Suprapubic skin (tissue), 4 donors: ENCODE data around the gene TMEM131. TPM values are rescaled to one million over a fixed set of nuclear protein-coding genes. Genes with fewer than 3 reads are reported as not detected.

ENCODE experiments used
- DNase-seq, 2 donors: peaks; one replicate each; pipeline ENCODE4 v3.0.0-alpha.2; 2019; ENCODE audit warnings: low spot score in 2 of 2
- H3K27ac ChIP-seq: fragments of 200-600 bp; sonication (generic); one replicate; pipeline ENCODE4 v1.5.1; 2019
- H3K27me3 ChIP-seq: fragments of 200-600 bp; sonication (generic); one replicate; pipeline ENCODE4 v1.5.1; 2019
- H3K36me3 ChIP-seq: fragments of 200-600 bp; sonication (generic); one replicate; pipeline ENCODE4 v1.5.1; 2019
- H3K4me1 ChIP-seq: fragments of 200-600 bp; sonication (generic); one replicate; pipeline ENCODE4 v1.5.1; 2019
- H3K4me3 ChIP-seq: fragments of 200-600 bp; sonication (generic); one replicate; pipeline ENCODE4 v1.5.1; 2019; ENCODE audit warnings: mild to moderate bottlenecking
- H3K9me3 ChIP-seq: fragments of 200-600 bp; sonication (generic); one replicate; pipeline ENCODE4 v1.5.1; 2019
- CTCF ChIP-seq, 2 donors: fragments of 200-600 bp in 1 of 2; fragments of 450-650 bp in 1 of 2; sonication (generic) in 1 of 2; IDR thresholded peaks; one replicate each; pipeline ENCODE4 v1.5.1; 2016 to 2019; ENCODE audit warnings: antibody characterized with exemption in 2 of 2, mild to moderate bottlenecking in 1 of 2, moderate library complexity in 1 of 2
- EP300 ChIP-seq: sonication (generic); formaldehyde crosslinking; IDR thresholded peaks from one replicate; pipeline ENCODE4 v1.6.1; 2017; ENCODE audit warnings: antibody characterized with exemption
- POLR2A ChIP-seq, 2 donors: fragments of 450-650 bp; IDR thresholded peaks; one replicate each; pipeline ENCODE4 v1.6.1; 2017; ENCODE audit warnings: antibody characterized with exemption in 2 of 2, mild to moderate bottlenecking in 2 of 2, moderate library complexity in 2 of 2
- POLR2AphosphoS5 ChIP-seq, 3 donors: sonication (generic); formaldehyde crosslinking; IDR thresholded peaks; one replicate each; pipeline ENCODE4 v1.6.1; 2017; ENCODE audit warnings: antibody characterized with exemption in 3 of 3
- WGBS: methylation state at CpG from one replicate; pipeline ENCODE4 v1.1.5; 2018; 5-methylcytosine and 5-hydroxymethylcytosine counted together
- total RNA-seq, 4 donors: library from RNA; depleted of rRNA; stranded (reverse); fragments of >200 nt; gene quantifications; one replicate each; pipeline ENCODE4 v1.1.0, GENCODE V29; 2016

Gene TMEM131
- total RNA-seq, 4 donors from 2014 or later = 39.7 to 117 (median 42.5) TPM

- Histone ChIP-seq H3K4me1 (no peaks in the 10 kb centered on the region), H3K36me3 (no peaks in the 10 kb centered on the region), H3K27ac (no peak overlapping the region), H3K9me3 (no peaks in the 10 kb centered on the region), H3K4me3 (no peak overlapping the region), H3K27me3 (no peaks in the 10 kb centered on the region)
- 94% methylated on average over 11 of the region's 11 CpGs for WGBS
- no peak for TF ChIP-seq CTCF (IDR thresholded peaks at IDR 0.05)
- no peak for TF ChIP-seq EP300
- TF ChIP-seq POLR2A (IDR thresholded peaks at IDR 0.05) = no peak
- TF ChIP-seq POLR2AphosphoS5 (IDR thresholded peaks at IDR 0.05) = no peak
- no peak for DNase-seq
These were observed 10.6 kb upstream of the TMEM131 start for GRCh38 chr2:98006378-98006777.

GRCh38 chr2:98004613-98005012 is 8.9 kb upstream of the TMEM131 start:
- no peak overlapping the region for H3K4me3 ChIP-seq
- H3K36me3 ChIP-seq = no peaks in the 10 kb centered on the region
- DNase-seq = no peak
- H3K27ac ChIP-seq = no peak overlapping the region
- WGBS = 93% methylated on average over 3 of the region's 3 CpGs
- no peaks in the 10 kb centered on the region for H3K27me3 ChIP-seq
- no peak for TF ChIP-seq POLR2AphosphoS5 (IDR thresholded peaks at IDR 0.05)
- no peak for TF ChIP-seq CTCF (IDR thresholded peaks at IDR 0.05)
- TF ChIP-seq POLR2A (IDR thresholded peaks at IDR 0.05) = no peak
- TF ChIP-seq EP300 = no peak
- H3K4me1 ChIP-seq = no peaks in the 10 kb centered on the region
- H3K9me3 ChIP-seq = no peaks in the 10 kb centered on the region

DNA sequence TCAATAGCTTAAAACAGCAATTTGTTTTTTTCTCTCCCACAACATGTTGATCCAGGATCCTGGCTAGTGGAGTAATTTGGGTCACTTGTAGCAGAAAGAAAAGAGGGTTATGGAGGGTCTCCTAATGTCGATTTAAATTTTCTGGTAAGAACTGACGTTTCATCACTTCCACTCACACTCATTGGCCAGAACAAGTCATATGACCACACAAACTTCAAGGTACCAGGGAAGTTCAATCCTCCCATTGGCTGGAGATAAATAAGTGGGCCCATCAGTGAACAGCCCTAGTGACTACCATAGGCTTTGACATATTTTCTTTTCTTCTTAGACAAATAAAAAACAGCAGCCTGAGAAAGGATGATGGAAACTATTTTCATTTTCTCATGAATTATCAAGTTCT is 8.3 kb upstream of the TMEM131 start:
- H3K4me3 ChIP-seq = no peak overlapping the region
- H3K9me3 ChIP-seq = no peaks in the 10 kb centered on the region
- 94% methylated on average over 2 of the region's 2 CpGs for WGBS
- no peaks in the 10 kb centered on the region for H3K4me1 ChIP-seq
- no peak for DNase-seq
- no peaks in the 10 kb centered on the region for H3K27me3 ChIP-seq
- no peaks in the 10 kb centered on the region for H3K36me3 ChIP-seq
- TF ChIP-seq POLR2A (IDR thresholded peaks at IDR 0.05) (no peak), CTCF (IDR thresholded peaks at IDR 0.05) (no peak)
- H3K27ac ChIP-seq = no peak overlapping the region

DNA sequence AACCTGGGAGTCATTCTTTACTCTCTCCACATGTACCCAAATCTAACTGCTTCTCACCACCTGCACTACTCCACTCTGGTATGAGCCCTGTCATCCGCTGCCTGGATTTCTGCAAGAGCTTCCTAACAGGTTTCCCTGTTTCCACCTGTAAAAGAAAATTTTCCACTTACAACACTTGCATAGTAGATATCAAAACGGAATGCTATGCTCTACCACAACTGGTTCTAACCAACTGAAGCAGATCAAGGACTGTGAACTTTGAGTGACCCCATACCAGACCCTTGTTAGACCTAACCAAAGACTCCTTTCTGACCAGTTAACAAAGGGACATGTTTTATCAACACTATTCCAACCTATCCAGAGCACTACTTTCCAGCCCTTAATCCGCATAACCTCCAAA is 3.8 kb upstream of the TMEM131 start:
- Histone ChIP-seq H3K27ac (no peak overlapping the region), H3K36me3 (no peaks in the 10 kb centered on the region), H3K4me3 (no peak overlapping the region), H3K27me3 (no peaks in the 10 kb centered on the region), H3K9me3 (no peaks in the 10 kb centered on the region), H3K4me1 (peaks cover 24% of the 10 kb centered on the region)
- DNase-seq = no peak
- 88% methylated on average over 3 of the region's 3 CpGs for WGBS
- no peak for TF ChIP-seq EP300
- TF ChIP-seq POLR2A (IDR thresholded peaks at IDR 0.05) = no peak
- no peak for TF ChIP-seq POLR2AphosphoS5 (IDR thresholded peaks at IDR 0.05)

DNA sequence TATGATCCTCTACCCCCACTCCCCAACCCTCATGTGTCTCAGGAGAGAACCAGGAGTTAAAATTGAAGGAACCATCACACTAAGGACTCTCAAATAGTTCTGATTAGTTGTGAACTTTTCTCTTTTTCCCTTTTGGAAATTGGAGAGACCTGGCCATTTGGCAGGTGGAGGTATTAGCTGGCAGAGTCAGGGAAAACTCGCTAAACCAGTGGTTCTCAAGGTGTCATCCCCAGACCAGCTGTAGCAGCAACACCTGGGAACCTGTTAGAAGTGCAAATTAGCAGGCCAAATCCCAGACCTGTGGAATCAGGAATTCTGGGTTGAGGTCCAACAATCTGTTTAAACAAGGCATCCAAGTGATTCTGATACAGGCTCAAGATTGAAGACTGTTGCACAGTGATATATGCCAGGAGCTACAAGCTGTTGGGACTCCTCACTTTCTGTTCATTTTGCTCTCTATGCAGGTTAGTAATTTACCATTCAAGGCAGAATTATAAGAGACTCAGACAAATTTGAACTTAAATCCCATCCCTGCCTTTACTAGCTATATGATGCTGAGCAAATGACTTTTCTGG is 2.8 kb upstream of the TMEM131 start:
- no peaks in the 10 kb centered on the region for H3K36me3 ChIP-seq
- H3K4me3 ChIP-seq = no peak overlapping the region
- no peak for TF ChIP-seq POLR2A (IDR thresholded peaks at IDR 0.05)
- no peak for TF ChIP-seq POLR2AphosphoS5 (IDR thresholded peaks at IDR 0.05)
- TF ChIP-seq CTCF (IDR thresholded peaks at IDR 0.05) = no peak
- TF ChIP-seq EP300 = no peak
- no peaks in the 10 kb centered on the region for H3K27me3 ChIP-seq
- 36% methylated on average over 1 of the region's 1 CpG for WGBS
- peaks cover 32% of the 10 kb centered on the region for H3K4me1 ChIP-seq
- no peak for DNase-seq
- no peaks in the 10 kb centered on the region for H3K9me3 ChIP-seq
- peak overlapping the region; percentile 36 for H3K27ac ChIP-seq

DNA sequence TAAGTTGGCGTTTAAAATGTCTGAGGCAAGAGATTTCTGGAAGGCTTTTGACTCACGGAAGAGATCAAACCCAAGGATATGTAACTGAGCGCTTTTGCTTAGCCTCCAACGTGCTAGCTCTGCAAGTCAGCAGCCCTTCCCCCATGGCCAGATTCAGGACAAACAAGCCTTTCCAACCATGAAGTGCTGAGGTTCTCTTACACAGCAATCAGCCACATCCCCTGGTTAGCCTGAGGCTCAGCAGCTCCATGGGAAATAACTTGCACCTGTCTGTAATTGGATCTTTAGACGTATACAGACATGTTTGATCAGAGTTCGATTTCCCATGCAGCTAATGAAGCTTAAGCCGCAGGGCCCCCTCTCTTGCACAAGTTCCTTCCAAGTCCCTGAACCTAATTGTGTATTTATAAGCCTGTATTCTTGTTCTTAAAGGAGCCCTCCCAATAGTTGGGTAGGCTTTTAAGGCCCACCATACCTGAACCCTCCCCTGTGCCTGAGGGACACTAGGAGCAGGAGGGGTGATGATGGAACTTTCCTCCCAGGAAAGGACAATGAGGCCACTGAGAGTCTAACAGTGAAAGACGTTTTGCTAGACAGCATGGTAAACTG is 2.1 kb upstream of the TMEM131 start:
- Histone ChIP-seq H3K36me3 (no peaks in the 10 kb centered on the region), H3K27ac (peak overlapping the region; percentile 36), H3K9me3 (no peaks in the 10 kb centered on the region), H3K4me1 (peaks cover 38% of the 10 kb centered on the region), H3K27me3 (no peaks in the 10 kb centered on the region), H3K4me3 (no peak overlapping the region)
- WGBS = 59% methylated on average over 8 of the region's 8 CpGs
- no peak for DNase-seq
- no peak for TF ChIP-seq EP300
- TF ChIP-seq CTCF (IDR thresholded peaks at IDR 0.05) = no peak
- no peak for TF ChIP-seq POLR2AphosphoS5 (IDR thresholded peaks at IDR 0.05)
- TF ChIP-seq POLR2A (IDR thresholded peaks at IDR 0.05) = no peak
